K562 treated with DMSO at 1 percent for 48 hours (cell line): ENCODE results near the gene ZFAND4. TPM values are rescaled to one million over a fixed set of nuclear protein-coding genes. Genes with fewer than 3 reads are reported as not detected.

Experiments used
- total RNA-seq: library from RNA; unstranded; fragments of 300-600 nt; gene quantifications from 2 replicates; pipeline ENCODE4 v1.2.3, GENCODE V29; 2022; ENCODE audit warnings: low replicate concordance; ENCODE audit errors: extremely low read depth

The ZFAND4 gene
- not detected in 2 replicates for total RNA-seq

DNA sequence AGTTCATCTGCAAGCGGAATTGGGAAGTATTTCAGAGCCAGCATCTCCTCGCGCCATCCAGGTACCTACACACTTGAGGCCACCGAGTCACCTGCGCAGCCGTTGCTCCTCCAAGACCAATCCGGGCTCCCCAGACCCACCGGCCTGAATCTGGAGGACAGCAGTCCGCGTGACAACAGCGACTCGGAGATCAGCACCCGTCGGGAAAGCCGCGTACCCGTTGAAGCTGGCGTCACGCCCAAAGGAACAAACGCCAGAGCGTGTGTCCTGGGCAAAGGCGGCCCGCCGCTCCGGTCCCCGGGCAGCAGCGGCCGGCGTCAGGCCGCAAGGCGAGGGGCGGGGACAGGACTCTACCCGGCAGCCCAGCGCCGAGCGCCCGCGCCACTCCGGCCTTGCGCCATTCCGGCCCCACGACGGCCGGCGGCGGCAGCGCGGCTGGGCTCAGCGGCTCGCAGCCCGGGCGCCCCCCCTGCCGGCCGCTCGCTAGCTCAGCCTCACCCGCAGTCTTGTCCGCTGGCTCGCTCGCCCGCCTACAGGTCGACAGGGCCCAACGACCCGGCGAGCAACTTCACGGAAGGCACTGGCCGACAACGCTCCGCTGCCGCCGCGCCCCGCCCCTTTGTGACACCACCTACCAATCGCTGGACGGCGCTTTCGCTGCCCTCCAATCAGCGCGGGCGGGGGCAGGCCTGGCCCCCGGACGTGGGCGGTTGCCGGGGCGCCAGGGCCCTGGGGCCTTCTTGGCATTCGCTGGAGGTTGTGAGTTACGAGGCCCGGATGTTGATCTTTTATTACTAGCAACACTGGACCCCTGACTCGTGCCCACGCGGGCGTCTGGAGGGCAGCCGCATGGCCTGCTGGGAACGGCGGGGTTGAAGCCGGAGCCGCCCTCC is at the start of gene ZFAND4:
ZFAND4 (minus strand) TSS at position 592 of the 893 bp plus-strand sequence. CDS start 9,047 bp downstream, outside the sequence.

Other genes with a start within 250 kb of the ZFAND4 start
- gene WASHC2C, start 54.5 kb upstream of the ZFAND4 start, total RNA-seq = not detected in 2 replicates
- gene AGAP4, start 174.7 kb upstream of the ZFAND4 start, total RNA-seq = not detected in 2 replicates